K562 (cell line): Measurements from ENCODE around the gene STX7. TPM values are rescaled to one million over a fixed set of nuclear protein-coding genes. Genes with fewer than 3 reads are reported as not detected.

Source experiments
- ATAC-seq: fragments of 200-7000 bp; cut with Tn5 transposase; 3 replicates; pipeline ENCODE4 v1.9.1; 2020; ENCODE audit warnings: moderate library complexity
- BruUV-seq: library from RNA; stranded (reverse); fragments of 400-500 nt; replicated peaks from 2 replicates; lab custom pipeline; 2021; lab: Mats Ljungman, UMichigan
- CTCF ChIA-PET: fragments of 300-600 bp; formaldehyde crosslinking; extraction: SDS; loops from one replicate; lab custom pipeline; 2021; ENCODE audit warnings: low intra/inter-chr PET ratio; lab: Yijun Ruan, JAX
- POLR2A ChIA-PET: fragments of 300-600, 350-650 bp; sonication (Branson Sonifier 250); formaldehyde crosslinking; extraction: SDS; loops from one replicate; lab custom pipeline; 2021; ENCODE audit warnings: antibody characterized with exemption, inconsistent platforms; lab: Yijun Ruan, JAX
- DNase-seq, 4 experiments: peaks; one replicate each; pipeline versions ENCODE4 v3.0.0 to v3.0.0-alpha.2; 2011 to 2018; ENCODE audit warnings: low spot score in 3 of 4, mixed read lengths in 3 of 4; ENCODE audit errors: extremely low read depth in 1 of 4
- FAIRE-seq: peaks from 2 replicates; lab custom pipeline; 2011; peaks lifted over from hg19 to GRCh38; lab: Jason Lieb, UNC
- H2AFZ ChIP-seq: 2 replicates; pipeline ENCODE4 v1.6.0; 2011; ENCODE audit warnings: low read depth, low read length, control low read depth, inconsistent platforms
- H3K27ac ChIP-seq: fragments of 200-600 bp; 3 replicates; pipeline ENCODE4 v1.8.0; 2011; ENCODE audit warnings: low read depth, mild to moderate bottlenecking, control low read depth, inconsistent platforms, low read length, moderate library complexity, mixed read lengths; ENCODE audit errors: extremely low read depth
- H3K27me3 ChIP-seq, 2 experiments: fragments of 300-600 bp in 1 of 2; 2 replicates in 1 of 2; 3 replicates in 1 of 2; pipeline versions ENCODE4 v1.6.0 to v1.8.0; 2011; ENCODE audit warnings: inconsistent platforms in 2 of 2, low read length in 2 of 2, mild to moderate bottlenecking in 1 of 2, mixed read lengths in 1 of 2, moderate library complexity in 1 of 2; ENCODE audit not compliant: control insufficient read depth in 2 of 2, insufficient read depth in 2 of 2
- H3K36me3 ChIP-seq: fragments of 300-600 bp; 3 replicates; pipeline ENCODE4 v1.8.0; 2011; ENCODE audit warnings: mild to moderate bottlenecking, low read length, inconsistent platforms; ENCODE audit not compliant: control insufficient read depth, insufficient read depth
- H3K4me1 ChIP-seq, 2 experiments: fragments of 200-600 bp in 1 of 2; replicated peaks in 1 of 2; 2 replicates in 1 of 2; 3 replicates in 1 of 2; pipeline versions ENCODE4 v1.5.1 to v1.8.0; 2011; ENCODE audit warnings: inconsistent platforms in 2 of 2, low read length in 2 of 2, mild to moderate bottlenecking in 1 of 2, mixed read lengths in 1 of 2, moderate library complexity in 1 of 2; ENCODE audit not compliant: control insufficient read depth in 2 of 2, insufficient read depth in 2 of 2
- H3K4me2 ChIP-seq: 2 replicates; pipeline ENCODE4 v1.6.1; 2011; ENCODE audit warnings: low read length, control low read depth, inconsistent platforms, mixed read lengths; ENCODE audit not compliant: insufficient read depth
- H3K4me3 ChIP-seq: fragments of 200-600 bp; sonication (generic), shearing (Covaris generic); 2 replicates; pipeline ENCODE4 v1.5.1; 2016; ENCODE audit warnings: control low read depth, inconsistent platforms
- H3K79me2 ChIP-seq: fragments of 200-600 bp; 3 replicates; pipeline ENCODE4 v1.8.0; 2011; ENCODE audit warnings: low read length, inconsistent platforms; ENCODE audit not compliant: control insufficient read depth, insufficient read depth
- H3K9ac ChIP-seq, 2 experiments: 2 replicates each; pipeline versions ENCODE4 v1.6.0 to v1.6.1; 2011; ENCODE audit warnings: low read depth in 2 of 2, low read length in 2 of 2, control low read depth in 1 of 2, inconsistent platforms in 1 of 2, mild to moderate bottlenecking in 1 of 2, mixed read lengths in 1 of 2; ENCODE audit not compliant: insufficient read depth in 1 of 2
- H3K9me1 ChIP-seq: one replicate; pipeline ENCODE4 v1.6.0; 2011; ENCODE audit warnings: inconsistent platforms, mild to moderate bottlenecking, low read length, moderate library complexity; ENCODE audit not compliant: control insufficient read depth, insufficient read depth
- H3K9me3 ChIP-seq: replicated peaks from 2 replicates; pipeline ENCODE4 v1.5.1; 2011; ENCODE audit warnings: low read depth, low read length, inconsistent platforms; ENCODE audit not compliant: control insufficient read depth, insufficient read depth
- H4K20me1 ChIP-seq: replicated peaks from 2 replicates; pipeline ENCODE4 v1.6.1; 2011; ENCODE audit warnings: low read length, inconsistent platforms, mixed read lengths; ENCODE audit not compliant: control insufficient read depth, insufficient read depth
- HDAC3 ChIP-seq: fragments of 450-650 bp; IDR thresholded peaks from 2 replicates; pipeline ENCODE4 v1.6.1; 2018; ENCODE audit warnings: borderline replicate concordance, mild to moderate bottlenecking, moderate library complexity; ENCODE audit not compliant: partially characterized antibody
- NFATC3 ChIP-seq: fragments of 450-650 bp; IDR thresholded peaks from 2 replicates; pipeline ENCODE4 v1.6.1; 2017; ENCODE audit warnings: mild to moderate bottlenecking
- RBM22 ChIP-seq: fragments of 200-400 bp; formaldehyde crosslinking; IDR thresholded peaks from 2 replicates; pipeline ENCODE4 v1.6.1; 2018; ENCODE audit warnings: low read length, low read depth; ENCODE audit not compliant: poor library complexity, severe bottlenecking
- SRSF1 ChIP-seq: fragments of 200-400 bp; formaldehyde crosslinking; IDR thresholded peaks from 2 replicates; pipeline ENCODE4 v1.6.1; 2017; ENCODE audit warnings: mild to moderate bottlenecking, low read depth, low read length, moderate library complexity
- ZNF165 ChIP-seq: fragments of 250-450 bp; sonication (Bioruptor Pico); IDR thresholded peaks from 2 replicates; pipeline ENCODE4 v1.4.0; 2020; ENCODE audit warnings: borderline replicate concordance
- ZNF23 ChIP-seq: fragments of 250-450 bp; sonication (Bioruptor Pico); IDR thresholded peaks from 2 replicates; pipeline ENCODE4 v1.4.0; 2020; ENCODE audit warnings: mild to moderate bottlenecking
- ZNF316 ChIP-seq: fragments of 450-650 bp; IDR thresholded peaks from 2 replicates; pipeline ENCODE4 v1.6.1; 2016
- WGBS: fragments of 100-300 bp; shearing (Covaris generic); methylation state at CpG from one replicate; pipeline ENCODE4 v1.1.6; 2016; ENCODE audit warnings: low coverage, mixed read lengths; ENCODE audit not compliant: insufficient coverage; ENCODE audit errors: missing lambda C conversion rate; 5-methylcytosine and 5-hydroxymethylcytosine counted together
- in situ Hi-C: fragments of 300-500 bp; cut with MboI; formaldehyde crosslinking; loops from 4 replicates; pipeline ENCODE4 v1.15.0; 2018; ENCODE audit warnings: inconsistent platforms, mixed read lengths
- intact Hi-C: fragments of 100-400 bp; cut with micrococcal nuclease; formaldehyde crosslinking; loops from 2 replicates; pipeline ENCODE4 v1.14.2; 2022
- polyA plus RNA-seq, 8 experiments: library from polyadenylated mRNA; depleted of rRNA in 4 of 8; stranded (reverse) in 5 of 8; unstranded in 3 of 8; fragments of >200 nt; fragmentation: Nextera tagmentation in 2 of 8; fragmentation: Illumina TruSeq in 1 of 8; extraction: Ambion mirVana in 2 of 8; extraction: Trizol in 1 of 8; gene quantifications; 2 replicates each; pipeline versions ENCODE4 v1.2.1 to v1.2.3, GENCODE V29; 2011 to 2014; ENCODE audit warnings: inconsistent platforms in 1 of 8, missing spikeins in 1 of 8
- total RNA-seq, 7 experiments: library from RNA; depleted of rRNA in 6 of 7; stranded (reverse); fragments of >200 nt in 6 of 7; fragmentation: Illumina TruSeq in 2 of 7; extraction: Trizol in 2 of 7; gene quantifications; 2 replicates each; pipeline versions ENCODE4 v1.2.1 to v1.2.3, GENCODE V29; 2011 to 2021; ENCODE audit warnings: low replicate concordance in 1 of 7
- TF ChIP-seq, protein P1 (sequence below): sonication (generic); formaldehyde crosslinking; IDR thresholded peaks from 2 replicates; pipeline ENCODE4 v1.8.0; 2022; ENCODE audit warnings: mild to moderate bottlenecking, low read depth, missing genetic modification reagents
- TF ChIP-seq, protein P2 (sequence below): fragments of 450-650 bp; formaldehyde crosslinking; IDR thresholded peaks from 2 replicates; pipeline ENCODE4 v1.4.0; 2020; ENCODE audit warnings: mild to moderate bottlenecking, moderate library complexity
- TF ChIP-seq, protein P3 (sequence below): fragments of 250-450 bp; sonication (Bioruptor Pico); IDR thresholded peaks from 2 replicates; pipeline ENCODE4 v1.5.0; 2021; ENCODE audit warnings: mild to moderate bottlenecking, borderline replicate concordance

Gene STX7
- total and polyA plus RNA-seq, 9 of the 15 experiments (the other 6 are each of a cell fraction or from before 2014, with no cell fraction given), result 13.0 to 34.4 (median 25.3) TPM

DNA sequence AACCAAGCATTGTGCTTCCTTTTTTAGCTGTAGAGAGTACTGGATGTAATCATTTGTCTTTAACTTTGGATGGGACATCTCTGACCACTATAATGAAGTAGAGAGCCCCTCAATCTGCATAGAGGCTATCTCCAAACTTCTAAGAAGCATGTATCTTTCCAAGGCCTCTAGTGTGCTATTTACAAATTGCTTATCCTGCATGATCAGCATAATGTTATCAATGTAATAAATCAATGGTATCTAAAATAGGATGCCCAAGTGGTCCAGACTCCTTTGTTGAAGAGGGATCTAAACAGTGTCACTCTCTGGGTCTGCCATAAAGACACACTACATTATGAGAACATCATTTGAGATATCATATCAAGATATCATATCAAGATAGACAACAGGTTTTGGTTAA, 31.9 kb upstream of the STX7 start:
- no peaks in the 10 kb centered on the region for H3K36me3 ChIP-seq
- POLR2A ChIA-PET, result interaction anchor here (1.2 kb wide), 2 partner anchors 22 to 270 kb away, joined by 3 to 6 read pairs; no protein-coding TSS in a partner anchor
- in situ Hi-C loops (loop anchor here (25.0 kb wide), 2 partner anchors 217 to 992 kb away; partner anchors contain the start of gene VNN2), intact Hi-C loops (no loop called here)
- ATAC-seq (no peak), FAIRE-seq (no peak), DNase-seq (no peak)
- H3K27ac ChIP-seq, result no peak overlapping the region
- TF ChIP-seq, protein P1, sequence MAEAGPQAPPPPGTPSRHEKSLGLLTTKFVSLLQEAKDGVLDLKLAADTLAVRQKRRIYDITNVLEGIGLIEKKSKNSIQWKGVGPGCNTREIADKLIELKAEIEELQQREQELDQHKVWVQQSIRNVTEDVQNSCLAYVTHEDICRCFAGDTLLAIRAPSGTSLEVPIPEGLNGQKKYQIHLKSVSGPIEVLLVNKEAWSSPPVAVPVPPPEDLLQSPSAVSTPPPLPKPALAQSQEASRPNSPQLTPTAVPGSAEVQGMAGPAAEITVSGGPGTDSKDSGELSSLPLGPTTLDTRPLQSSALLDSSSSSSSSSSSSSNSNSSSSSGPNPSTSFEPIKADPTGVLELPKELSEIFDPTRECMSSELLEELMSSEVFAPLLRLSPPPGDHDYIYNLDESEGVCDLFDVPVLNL (CRISPR knock-in tag), result no peak
- peak; percentile 10; the same call in 1 of the 2 replicates for TF ChIP-seq ZNF316
- no peaks in the 10 kb centered on the region for H3K9me1 ChIP-seq
- H4K20me1 ChIP-seq, result no peaks in the 10 kb centered on the region
- H3K4me3 ChIP-seq, result no peak overlapping the region
- no peak overlapping the region for H3K4me2 ChIP-seq
- BruUV-seq, result no TSS peak
- no peaks in the 10 kb centered on the region for H3K4me1 ChIP-seq
- CTCF ChIA-PET, result no interaction called here
- H3K9ac ChIP-seq, result no peak overlapping the region
- no peaks in the 10 kb centered on the region for H3K27me3 ChIP-seq
- H3K79me2 ChIP-seq, result no peaks in the 10 kb centered on the region
- no peak overlapping the region for H2AFZ ChIP-seq
- no peaks in the 10 kb centered on the region for H3K9me3 ChIP-seq

DNA sequence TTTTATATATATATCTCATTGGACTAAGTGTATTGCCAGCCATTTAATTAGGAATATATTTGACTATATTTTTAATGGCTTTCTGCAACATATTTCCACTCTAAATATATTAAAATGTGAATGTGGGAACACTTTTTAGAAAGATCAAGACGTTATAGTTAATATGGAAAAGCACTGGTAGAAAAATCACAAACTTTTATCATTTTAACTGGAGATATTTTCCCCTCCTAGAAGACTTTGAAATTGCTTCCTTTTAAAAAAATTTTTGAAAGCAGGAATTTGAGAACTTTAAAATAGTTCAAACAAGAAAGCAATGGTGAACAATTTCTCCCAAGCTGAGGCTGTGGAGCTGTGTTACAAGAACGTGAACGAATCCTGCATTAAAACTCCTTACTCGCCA, 25.1 kb upstream of the STX7 start, which contains the start of gene TAAR9:
Gene TAAR9, plus strand, starts transcription at position 301 of the 400 bp plus-strand sequence. Its CDS starts 13 bp downstream, at position 314.
- ATAC-seq (no peak), FAIRE-seq (no peak), DNase-seq (no peak)
- H3K9me1 ChIP-seq, result no peaks in the 10 kb centered on the region
- intact Hi-C loops (no loop called here), in situ Hi-C loops (loop anchor here (25.0 kb wide), 2 partner anchors 224 to 999 kb away; partner anchors contain the start of gene VNN2)
- H3K9me3 ChIP-seq, result no peaks in the 10 kb centered on the region
- WGBS, result under 1% methylated on average over 4 of the region's 4 CpGs
- H3K36me3 ChIP-seq, result no peaks in the 10 kb centered on the region
- H4K20me1 ChIP-seq, result no peaks in the 10 kb centered on the region
- H3K27me3 ChIP-seq, result no peaks in the 10 kb centered on the region; a peak in 1 of 5 replicates
- CTCF ChIA-PET, result no interaction called here
- H3K4me3 ChIP-seq, result no peak within 1 kb of the TSS
- no peaks in the 10 kb centered on the region for H3K79me2 ChIP-seq
- no peak within 1 kb of the TSS for H2AFZ ChIP-seq
- no peaks in the 10 kb centered on the region for H3K4me1 ChIP-seq
- POLR2A ChIA-PET, result interaction anchor here (0.6 to 1.2 kb wide), 2 partner anchors 122 to 276 kb away, joined by 3 to 4 read pairs; no protein-coding TSS in a partner anchor
- no peak within 1 kb of the TSS for H3K9ac ChIP-seq
- BruUV-seq, result no TSS peak
- H3K4me2 ChIP-seq, result no peak within 1 kb of the TSS
- no peak within 1 kb of the TSS for H3K27ac ChIP-seq
- TF ChIP-seq HDAC3, result no peak
- TF ChIP-seq, protein P2, sequence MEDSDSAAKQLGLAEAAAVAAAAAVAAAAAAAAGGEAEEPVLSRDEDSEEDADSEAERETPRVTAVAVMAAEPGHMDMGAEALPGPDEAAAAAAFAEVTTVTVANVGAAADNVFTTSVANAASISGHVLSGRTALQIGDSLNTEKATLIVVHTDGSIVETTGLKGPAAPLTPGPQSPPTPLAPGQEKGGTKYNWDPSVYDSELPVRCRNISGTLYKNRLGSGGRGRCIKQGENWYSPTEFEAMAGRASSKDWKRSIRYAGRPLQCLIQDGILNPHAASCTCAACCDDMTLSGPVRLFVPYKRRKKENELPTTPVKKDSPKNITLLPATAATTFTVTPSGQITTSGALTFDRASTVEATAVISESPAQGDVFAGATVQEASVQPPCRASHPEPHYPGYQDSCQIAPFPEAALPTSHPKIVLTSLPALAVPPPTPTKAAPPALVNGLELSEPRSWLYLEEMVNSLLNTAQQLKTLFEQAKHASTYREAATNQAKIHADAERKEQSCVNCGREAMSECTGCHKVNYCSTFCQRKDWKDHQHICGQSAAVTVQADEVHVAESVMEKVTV (CRISPR knock-in tag), result no peak
- no peak for TF ChIP-seq SRSF1
- TF ChIP-seq, protein P3, sequence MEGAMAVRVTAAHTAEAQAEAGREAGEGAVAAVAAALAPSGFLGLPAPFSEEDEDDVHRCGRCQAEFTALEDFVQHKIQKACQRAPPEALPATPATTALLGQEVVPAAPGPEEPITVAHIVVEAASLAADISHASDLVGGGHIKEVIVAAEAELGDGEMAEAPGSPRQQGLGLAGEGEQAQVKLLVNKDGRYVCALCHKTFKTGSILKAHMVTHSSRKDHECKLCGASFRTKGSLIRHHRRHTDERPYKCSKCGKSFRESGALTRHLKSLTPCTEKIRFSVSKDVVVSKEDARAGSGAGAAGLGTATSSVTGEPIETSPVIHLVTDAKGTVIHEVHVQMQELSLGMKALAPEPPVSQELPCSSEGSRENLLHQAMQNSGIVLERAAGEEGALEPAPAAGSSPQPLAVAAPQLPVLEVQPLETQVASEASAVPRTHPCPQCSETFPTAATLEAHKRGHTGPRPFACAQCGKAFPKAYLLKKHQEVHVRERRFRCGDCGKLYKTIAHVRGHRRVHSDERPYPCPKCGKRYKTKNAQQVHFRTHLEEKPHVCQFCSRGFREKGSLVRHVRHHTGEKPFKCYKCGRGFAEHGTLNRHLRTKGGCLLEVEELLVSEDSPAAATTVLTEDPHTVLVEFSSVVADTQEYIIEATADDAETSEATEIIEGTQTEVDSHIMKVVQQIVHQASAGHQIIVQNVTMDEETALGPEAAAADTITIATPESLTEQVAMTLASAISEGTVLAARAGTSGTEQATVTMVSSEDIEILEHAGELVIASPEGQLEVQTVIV (CRISPR knock-in tag), result no peak
- TF ChIP-seq NFATC3, result no peak
- no peak for TF ChIP-seq RBM22
- no peak for TF ChIP-seq ZNF23 (CRISPR knock-in tag)
- no peak for TF ChIP-seq ZNF165
